Middle frontal gyrus (tissue), 1 donor: ENCODE data around the gene ADORA3.
"Not testable (repeated sequence)": the region's sequence is repeated elsewhere in the genome, so short reads cannot be mapped to it uniquely, and the experiment has no call there.

Experiments used
- DNase-seq: peaks from one replicate; pipeline ENCODE4 v3.0.0-alpha.2; 2015; ENCODE audit warnings: low spot score; ENCODE audit errors: extremely low spot score

ADORA3 gene

DNA sequence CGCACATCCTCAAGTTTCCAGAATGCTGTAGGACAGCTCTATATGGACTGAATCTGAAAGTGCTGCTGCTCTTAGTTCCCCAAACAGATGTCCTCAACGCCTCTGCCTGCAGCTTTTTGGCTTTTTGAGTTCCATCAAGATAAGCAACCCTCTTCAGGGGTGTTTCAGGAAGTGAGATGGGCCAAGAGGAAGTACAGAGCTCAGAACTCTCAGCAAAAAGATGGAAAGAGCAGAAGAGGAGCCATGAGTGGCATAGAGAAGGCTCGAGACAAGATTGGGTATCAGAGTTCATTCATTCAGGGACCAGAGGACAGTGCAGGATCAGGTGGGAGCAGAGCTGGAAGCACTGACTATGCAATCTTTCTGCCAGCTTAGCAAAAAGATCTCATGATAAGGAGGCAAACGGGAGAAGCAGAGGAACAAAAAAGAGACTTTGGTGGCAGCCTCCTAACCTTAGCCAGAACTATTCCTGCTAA lies at the start of gene ADORA3, which contains the start of gene TMIGD3:
Gene ADORA3 (minus strand): TSS at position 49 of the 476 bp plus-strand sequence. CDS start 279 bp downstream, outside the sequence.
Gene TMIGD3 (minus strand): TSS at position 49 of the 476 bp plus-strand sequence. CDS start 279 bp downstream, outside the sequence.
- no peak for DNase-seq

DNA sequence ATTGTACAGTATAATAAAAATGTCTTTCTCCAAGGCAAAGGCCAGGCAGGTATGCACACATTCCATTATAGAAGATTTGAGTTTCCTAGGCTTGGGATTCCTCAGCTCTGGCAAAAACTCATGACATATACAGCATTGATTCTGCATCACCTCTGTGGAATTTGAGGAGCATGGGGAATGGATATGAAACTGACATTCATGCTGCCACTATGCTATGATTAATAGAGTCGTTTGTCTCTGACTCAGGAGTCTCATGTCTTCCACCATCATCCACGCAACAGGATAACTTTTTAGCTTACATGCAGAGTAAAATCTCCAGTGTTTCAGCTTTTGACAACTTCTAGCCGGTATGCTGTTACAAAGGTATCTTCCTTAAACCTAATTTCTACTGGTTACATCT lies 49.8 kb upstream of the ADORA3 start:
- DNase-seq, result no peak

DNA sequence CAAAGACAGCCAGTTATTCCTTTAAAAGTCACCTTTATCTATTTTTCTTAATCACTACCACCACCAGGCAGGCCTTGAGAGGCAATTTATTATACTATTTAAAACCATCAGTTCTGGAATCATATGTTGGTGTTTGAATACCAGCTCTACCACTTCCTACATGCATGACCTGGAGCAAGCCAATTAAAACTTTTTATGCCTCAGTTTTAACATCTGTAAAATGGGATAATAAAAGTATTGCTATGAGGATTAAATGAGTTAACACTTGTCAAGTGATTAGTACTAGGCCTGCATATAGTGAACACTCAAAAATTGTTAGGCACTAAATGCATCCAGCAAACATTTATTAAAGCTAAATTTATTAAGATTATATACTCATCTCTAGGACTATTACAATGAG lies 49.2 kb upstream of the ADORA3 start:
- DNase-seq, result no peak

DNA sequence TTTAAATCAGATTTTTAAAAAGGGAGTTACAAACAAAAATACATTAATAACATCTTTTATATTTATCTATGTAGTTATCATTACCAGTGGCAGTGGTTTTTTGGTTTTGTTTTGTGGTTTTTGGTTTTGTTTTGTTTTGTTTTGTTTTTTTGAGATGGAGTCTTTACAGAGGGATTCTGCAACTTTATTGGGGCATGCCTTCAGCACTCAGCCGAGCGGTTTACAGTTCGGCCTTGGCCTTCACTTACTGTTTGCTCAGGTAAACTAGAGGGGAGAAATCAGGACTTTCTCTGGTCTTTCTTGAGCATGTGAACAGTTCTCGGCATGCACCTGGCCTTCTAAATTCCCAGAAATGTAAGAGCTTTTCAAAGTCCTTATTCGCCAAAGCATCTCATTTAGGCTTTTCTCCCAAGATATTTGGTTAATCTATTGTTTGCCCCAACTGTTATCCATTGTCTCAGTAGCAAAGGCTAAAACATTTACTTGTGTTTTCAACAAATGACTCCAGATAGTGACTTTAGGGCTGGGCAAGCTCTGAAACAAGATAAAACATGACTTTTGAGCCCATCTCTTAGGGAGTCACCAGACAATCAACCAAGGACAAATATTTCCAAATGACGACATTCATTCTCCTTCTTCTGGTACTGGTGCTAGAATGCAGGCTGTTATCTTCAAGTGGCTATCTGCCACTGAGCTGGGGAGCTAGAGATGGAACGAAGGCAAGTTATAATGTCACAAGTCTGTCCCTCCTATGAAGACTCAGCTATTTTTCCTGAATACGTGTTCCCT lies 48.4 kb upstream of the ADORA3 start:
- DNase-seq, result no peak

- DNase-seq, result not testable (repeated sequence)
These were observed 44.4 kb upstream of the ADORA3 start for GRCh38 chr1:111547786-111548185.

- no peak for DNase-seq
These were observed 38.8 kb upstream of the ADORA3 start for GRCh38 chr1:111542187-111542586.

DNA sequence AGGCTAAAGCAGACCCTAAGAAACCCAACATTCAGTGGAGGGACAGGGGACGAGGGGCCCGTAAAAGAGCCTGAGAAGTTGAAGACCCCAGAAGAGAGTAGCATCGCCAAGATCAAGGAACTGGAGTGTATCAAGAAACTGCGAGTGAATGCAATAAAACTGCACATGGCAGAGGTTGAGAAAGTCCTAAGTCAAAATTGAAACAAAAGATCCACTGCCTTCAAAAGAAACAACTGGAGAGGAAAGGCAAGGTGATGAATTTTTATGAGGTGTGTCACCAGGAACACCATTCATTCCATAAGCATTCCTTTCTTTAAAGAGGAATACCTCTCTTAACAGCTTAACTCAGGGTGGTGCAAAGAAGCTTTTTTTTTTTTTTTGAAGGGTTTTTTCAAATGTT lies 38.3 kb upstream of the ADORA3 start:
- no peak for DNase-seq

GRCh38 chr1:111540928-111541327 lies 37.5 kb upstream of the ADORA3 start:
- no peak for DNase-seq

GRCh38 chr1:111538343-111539025 lies 35.1 kb upstream of the ADORA3 start:
- no peak for DNase-seq

DNA sequence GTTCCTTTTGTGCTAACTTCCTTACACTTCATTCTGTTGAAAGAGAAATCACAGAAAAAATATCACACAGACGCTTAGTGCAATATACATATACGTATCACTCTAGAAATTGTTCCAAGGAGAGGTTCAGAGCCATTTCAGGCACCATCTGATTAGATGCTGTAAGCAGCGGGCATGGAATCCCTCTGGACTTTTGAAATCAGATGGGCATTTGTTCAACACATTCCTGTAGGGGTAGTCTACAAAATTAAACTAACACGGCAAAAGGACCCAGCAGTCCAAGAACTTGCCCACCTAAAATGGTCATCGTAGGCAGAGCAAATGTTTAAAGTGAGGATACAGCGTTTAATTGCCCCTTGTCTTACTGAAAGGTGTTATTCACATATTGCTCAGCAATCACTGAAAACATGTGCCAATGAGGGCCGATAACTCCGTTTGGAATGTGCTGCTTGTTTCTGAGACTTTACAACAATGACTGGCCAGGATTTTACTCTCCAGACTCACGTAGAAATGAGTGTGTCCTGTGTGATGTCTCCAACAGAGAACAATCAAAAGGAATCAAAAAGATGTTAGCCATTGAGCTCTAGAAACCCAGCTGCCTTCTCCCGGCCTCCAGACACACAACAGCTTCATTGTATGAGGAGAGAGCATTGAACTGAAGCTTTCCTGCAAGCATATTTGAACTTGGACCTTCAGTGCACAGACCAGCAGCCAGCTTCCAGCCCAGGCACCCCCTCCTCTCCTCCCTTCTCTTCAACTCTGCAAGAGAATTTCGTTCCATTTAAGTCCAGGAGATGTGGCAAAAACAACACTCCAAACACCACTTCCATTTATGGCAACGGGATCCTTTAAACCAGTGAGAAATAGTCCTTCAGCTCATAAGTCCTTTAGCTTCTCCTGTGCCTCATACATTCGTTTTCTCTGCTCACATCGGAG lies 32.1 kb upstream of the ADORA3 start:
- no peak for DNase-seq

- DNase-seq, result no peak
These were observed 16.6 kb upstream of the ADORA3 start for GRCh38 chr1:111520053-111520452.

DNA sequence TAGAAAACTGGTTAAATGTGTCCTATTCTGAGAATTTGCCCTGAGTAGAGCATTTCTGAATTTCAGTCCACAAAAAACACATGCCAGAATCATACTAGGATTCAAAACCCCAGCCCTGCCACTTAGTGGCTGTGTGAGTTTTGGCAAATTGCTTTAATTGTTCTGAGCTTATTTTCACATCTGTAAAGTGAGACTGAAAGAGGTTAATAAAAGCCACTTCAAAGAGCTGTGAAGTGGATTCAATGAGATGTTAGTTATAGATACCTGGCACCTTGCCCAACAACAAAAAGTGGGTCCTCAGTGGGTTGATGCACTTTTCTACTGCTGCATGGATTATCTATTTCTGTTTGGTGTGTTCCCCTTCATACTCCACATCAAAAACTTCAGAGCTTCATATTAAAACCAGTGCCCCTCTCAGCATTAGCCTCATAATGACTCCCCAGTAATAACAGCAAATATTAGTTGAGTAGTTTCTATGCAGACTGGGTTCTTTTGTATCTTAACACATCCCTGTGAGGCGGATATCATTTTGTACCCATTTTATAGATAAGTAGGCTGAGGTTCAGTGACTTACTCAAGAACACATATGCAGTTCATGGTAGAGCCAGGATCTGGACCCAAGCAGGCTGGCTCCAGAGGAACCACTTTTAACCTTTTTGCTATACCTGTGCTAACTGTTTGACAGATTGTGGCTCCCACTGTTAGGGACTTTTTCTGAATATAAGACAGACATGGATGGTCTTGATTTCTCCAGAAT lies 14.2 kb upstream of the ADORA3 start:
- no peak for DNase-seq

DNA sequence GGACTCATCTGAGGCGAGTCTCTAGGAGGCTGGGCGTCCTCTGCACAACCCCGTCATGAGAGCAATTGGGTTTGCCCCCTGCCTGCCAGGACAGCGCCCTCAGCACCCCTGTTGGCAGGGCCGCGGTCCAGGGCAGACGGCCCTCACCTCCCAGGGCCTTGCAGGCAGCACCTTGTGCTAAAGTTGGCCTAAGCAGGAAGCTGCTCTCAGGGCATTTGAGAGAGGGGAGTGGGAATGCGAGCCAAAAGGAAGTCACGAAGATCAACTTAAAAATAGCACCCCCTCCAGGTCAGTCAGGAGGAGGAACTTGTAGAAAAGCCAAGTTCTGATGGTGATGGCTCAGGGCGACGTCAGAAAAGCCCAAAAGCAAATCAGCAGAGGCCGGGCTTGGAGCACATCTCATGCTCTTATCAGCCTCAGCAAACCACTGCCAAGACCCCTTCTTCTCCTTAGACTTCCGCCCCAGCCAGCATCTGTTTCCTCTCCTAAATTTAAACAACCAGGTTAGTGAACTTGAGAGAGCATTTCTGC lies 12.6 kb upstream of the ADORA3 start:
- no peak for DNase-seq

DNA sequence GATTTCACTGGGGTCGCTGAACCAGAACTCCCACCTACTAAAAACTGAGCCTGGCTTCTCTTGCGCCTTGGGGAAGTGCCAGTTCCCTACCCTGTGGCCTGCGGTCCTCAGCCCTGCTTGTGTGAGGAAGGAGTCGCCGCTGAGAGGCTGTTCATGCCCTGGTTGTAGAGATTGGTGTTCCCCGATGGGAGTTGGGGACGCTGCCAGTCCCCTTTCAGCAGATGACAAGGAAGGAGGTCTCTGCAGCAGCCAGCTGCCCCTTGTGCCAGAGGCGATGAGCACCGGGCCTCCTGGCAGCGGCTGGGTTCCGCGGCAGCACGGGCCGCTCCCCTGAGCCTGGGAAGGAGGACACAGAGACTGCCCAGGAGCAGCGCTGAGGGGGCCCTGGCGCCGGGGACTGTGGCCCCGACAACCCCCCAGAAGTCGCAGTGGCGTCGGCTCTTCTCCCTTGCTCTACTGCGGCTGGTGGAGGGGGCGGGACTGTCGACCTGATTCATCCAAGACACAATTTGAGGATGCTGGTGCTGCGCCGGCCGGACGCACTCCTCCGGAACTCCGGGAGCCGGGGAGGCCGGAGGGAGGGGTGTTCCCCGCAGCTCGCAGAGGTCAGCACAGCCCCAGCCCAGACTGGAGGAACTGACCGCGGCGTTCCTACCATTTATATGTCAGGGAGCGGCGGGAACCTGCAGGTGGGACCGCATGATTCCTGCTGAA lies 12.0 kb upstream of the ADORA3 start:
- DNase-seq, result no peak

- DNase-seq, result peak; percentile 65
These were observed 10.1 kb upstream of the ADORA3 start for GRCh38 chr1:111513410-111514020.

GRCh38 chr1:111512931-111513330 lies 9.5 kb upstream of the ADORA3 start:
- DNase-seq, result no peak

- DNase-seq, result no peak
These were observed 8.9 kb upstream of the ADORA3 start for GRCh38 chr1:111512132-111512889.

- no peak for DNase-seq
These were observed 7.9 kb upstream of the ADORA3 start for GRCh38 chr1:111511370-111511769.

DNA sequence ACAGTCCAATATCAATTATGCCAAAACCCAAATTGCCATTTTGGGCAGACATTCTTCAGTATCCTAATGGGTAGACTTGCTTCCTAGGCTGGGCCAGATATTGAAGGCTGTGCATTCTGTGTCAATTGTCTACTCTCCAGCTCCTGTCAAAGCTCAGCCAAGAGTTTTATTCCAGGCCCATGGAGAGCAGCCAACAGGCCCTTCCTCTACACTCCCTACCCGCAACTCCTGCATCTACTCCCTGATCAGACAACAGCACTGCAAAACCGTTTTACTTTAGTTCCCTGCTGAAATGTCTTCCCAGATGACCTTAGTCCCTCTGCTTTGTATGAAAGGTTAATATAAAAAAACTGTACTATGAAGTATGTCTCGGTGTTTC lies 6.6 kb upstream of the ADORA3 start:
- DNase-seq, result no peak
